GM19193 (cell line): ENCODE data around the gene USP1.

Experiments used
- POLR2A ChIP-seq: IDR thresholded peaks from 4 replicates; pipeline ENCODE4 v1.6.1; 2011; ENCODE audit not compliant: insufficient read depth, insufficient read length; ENCODE audit errors: extremely low read depth

The USP1 gene, protein sequence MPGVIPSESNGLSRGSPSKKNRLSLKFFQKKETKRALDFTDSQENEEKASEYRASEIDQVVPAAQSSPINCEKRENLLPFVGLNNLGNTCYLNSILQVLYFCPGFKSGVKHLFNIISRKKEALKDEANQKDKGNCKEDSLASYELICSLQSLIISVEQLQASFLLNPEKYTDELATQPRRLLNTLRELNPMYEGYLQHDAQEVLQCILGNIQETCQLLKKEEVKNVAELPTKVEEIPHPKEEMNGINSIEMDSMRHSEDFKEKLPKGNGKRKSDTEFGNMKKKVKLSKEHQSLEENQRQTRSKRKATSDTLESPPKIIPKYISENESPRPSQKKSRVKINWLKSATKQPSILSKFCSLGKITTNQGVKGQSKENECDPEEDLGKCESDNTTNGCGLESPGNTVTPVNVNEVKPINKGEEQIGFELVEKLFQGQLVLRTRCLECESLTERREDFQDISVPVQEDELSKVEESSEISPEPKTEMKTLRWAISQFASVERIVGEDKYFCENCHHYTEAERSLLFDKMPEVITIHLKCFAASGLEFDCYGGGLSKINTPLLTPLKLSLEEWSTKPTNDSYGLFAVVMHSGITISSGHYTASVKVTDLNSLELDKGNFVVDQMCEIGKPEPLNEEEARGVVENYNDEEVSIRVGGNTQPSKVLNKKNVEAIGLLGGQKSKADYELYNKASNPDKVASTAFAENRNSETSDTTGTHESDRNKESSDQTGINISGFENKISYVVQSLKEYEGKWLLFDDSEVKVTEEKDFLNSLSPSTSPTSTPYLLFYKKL

DNA sequence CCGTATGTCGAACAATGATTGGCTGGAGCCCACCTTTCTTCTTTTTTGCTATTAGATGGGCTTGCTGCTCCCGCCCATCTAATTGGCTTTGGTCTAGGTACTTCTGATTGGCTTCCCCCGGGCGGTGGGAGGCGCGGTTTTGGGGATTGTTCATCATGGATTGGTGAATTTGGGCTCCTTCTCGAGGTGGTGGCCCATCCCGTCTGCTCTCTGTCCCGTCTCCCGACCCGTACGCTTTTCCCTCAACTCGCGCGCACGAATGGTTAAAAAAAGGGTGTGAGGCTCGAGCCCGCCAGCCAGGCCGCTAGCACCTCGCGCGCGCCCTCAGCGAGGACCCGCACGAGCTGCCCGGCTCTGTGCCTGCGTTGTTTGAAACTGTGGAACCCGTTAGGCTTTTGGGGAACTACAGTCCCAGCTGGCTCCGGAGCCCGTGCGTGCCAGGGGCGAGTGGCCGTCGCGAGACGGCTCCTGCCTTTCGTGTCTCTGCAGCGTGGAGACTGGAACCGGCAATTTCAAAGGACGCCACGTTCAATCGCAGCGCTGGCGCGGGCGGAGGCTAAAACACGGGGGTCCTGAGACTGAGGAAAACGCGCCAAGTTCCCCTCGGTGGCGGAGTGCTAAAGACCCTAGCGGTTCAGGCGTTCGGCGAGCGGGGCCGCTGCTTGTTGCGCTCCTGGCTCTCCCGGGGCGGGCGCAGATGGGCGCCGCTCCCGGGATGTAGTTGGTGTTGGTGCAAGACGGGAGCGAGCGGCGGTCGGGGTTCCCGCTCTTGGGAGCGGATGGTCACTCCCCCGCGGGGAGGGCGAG is at the start of gene USP1:
Gene USP1, plus strand, starts transcription at position 584 of the 807 bp plus-strand sequence. CDS start 2,819 bp downstream, outside the sequence.
- peak; percentile 91 for TF ChIP-seq POLR2A

- TF ChIP-seq POLR2A: no peak
These were observed 47.3 kb upstream of the USP1 start for GRCh38 chr1:62389531-62389930.

GRCh38 chr1:62390071-62390470 is 46.8 kb upstream of the USP1 start:
- TF ChIP-seq POLR2A: no peak

DNA sequence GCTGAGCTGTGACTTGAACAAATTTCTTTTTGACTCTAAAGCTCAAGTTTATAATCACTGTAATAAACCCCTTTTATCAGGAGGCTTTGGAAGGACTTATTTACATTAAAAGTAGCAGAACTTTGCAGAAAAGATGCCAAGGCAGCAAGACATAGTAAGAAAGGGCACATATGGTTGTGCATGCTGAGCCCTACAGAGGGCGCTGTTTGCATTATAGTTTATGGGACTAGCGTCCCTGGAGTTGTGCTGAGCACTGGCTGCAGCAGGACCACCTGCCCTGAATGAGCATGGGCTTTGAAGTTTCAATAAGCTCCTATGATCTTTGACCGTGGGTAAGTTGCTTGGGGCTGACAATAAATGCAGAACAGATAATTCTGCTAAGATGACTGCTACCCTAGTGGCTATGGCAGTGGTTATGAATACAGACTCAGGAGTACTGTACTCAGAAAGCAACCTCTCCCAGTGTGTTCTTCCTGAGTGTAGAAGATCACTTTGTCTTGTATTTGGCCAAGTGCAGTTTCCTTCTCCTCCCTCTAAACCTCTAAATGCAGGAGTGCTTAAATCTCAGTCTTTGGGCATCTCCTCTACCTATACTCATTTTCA is 45.4 kb upstream of the USP1 start:
- no peak for TF ChIP-seq POLR2A

DNA sequence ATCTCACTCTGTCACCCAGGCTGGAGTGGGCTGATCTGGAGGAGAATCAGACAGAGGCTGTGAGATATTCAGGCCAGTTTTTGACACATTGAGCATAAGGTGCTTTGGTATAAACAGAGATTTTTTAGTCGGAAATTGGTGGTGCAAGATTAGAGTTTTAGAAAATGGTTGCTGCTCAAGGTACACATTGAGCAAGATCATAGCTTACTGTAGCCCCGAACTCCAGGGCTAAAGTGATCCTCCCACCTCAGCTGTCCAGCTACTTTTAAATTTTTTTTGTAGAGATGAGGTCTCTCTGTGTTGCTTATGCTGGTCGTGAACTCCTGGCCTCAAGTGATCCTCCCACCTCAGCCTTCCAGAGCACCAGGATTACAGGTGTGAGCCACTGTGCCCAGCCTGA is 43.9 kb upstream of the USP1 start:
- no peak for TF ChIP-seq POLR2A

GRCh38 chr1:62394646-62395045 is 42.2 kb upstream of the USP1 start:
- TF ChIP-seq POLR2A: no peak

DNA sequence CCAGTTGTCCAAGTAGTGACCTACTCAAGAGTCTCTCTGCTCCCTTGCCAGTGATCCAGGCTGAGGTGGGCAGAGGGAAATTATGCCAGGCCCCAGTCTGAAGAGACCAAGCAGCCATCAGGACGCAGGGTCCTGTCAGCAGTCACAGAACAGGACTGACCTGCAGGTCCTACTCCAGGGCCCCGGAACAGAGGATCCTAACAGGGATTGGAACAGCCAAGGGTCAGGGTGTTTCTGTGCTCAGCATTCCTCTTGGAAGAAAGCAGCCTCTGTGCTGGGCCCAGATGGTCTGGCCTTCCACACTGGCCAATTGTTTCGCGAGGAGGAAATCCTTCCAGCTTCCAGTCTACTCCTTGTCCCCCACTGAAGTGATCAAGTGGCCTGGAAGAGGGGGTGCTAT is 41.6 kb upstream of the USP1 start:
- no peak for TF ChIP-seq POLR2A

DNA sequence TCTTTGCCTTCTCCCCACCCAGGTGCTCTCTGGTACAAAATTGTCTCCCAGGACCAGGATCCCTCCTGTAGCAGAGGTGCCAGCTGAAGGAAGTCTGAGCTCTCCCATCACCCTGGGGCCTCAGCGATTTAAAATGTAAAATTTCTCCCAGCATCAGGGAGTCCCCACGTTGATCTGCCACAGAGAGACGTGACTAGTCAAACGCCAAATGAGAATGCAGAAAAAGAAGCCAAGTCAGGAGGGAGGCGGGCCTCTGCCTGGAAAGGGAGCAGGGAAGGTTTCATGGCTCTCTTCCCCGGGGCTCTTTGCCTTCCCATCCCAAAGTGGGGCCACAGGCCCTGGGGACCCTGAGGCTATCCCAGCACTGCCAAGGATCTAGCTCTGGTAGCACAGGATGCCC is 40.0 kb upstream of the USP1 start:
- no peak for TF ChIP-seq POLR2A

DNA sequence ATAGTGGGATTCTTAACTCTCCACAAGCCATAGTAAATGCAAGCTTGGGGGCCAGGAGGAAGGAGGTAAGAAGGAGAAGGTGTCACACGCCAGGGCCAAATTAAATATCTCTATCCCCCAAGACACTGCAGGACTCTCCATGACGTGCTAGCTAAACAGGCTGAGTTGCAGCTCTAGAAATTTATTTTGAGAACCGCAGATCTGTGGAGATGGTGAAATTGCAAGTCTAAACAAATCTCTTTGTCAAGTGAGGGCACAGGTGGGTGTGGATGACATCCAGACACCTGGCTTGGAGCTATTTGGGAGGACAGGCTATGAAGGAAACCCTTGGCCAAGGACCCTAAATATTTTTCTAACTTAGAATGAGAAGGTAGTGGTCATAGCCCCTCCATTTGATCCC is 39.5 kb upstream of the USP1 start:
- no peak for TF ChIP-seq POLR2A

DNA sequence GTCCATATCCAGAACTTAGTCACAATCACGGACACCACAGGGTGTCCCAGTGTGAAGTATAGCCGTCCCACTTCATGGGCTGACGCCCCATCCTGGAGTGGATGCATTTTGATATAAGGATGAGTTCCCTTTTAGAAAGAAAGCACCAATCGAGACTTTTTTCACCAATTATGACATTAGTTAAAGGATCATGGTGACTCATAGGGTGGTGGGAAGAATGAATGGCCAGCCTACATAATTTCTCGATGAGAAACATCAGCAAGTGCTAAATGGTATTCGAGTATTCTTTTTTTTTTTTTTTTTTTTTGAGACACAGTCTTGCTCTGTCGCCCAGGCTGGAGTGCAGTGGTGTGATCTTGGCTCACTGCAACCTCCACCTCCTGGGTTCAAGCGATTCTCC is 38.5 kb upstream of the USP1 start:
- TF ChIP-seq POLR2A: no peak

DNA sequence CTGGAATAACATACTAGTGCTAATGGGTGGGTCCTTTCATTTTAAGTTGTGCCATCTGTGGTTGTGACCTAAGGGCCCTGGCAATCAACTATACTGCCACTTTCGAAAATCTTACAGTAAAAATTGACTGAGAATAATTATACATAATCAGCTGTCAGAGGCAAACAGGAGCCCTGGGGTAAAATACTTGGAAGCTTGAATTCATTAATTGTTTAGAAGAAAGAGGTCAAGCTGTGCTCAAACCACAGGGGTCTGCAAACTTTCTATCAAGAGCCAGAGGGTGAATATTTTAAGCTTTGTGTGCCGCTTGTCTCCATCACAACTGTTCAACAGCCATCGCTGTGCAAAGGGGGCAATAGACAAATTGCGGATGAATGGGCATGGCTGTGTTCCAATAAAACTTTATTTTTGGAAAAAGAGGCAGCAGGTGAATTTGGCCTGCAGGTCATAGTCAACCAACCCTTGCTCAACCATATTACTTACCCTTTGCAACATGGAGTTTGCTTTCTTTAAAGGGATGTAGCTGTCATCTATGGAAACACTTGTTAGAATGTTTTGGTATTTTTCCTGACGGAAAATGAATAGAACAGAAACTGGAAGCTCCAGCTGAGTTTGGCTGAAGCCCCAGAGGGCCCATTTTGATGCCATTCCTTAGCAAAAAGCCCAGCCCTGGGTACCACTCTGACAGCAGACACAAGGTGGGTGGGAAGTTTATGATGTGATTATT is 35.7 kb upstream of the USP1 start:
- TF ChIP-seq POLR2A: no peak

DNA sequence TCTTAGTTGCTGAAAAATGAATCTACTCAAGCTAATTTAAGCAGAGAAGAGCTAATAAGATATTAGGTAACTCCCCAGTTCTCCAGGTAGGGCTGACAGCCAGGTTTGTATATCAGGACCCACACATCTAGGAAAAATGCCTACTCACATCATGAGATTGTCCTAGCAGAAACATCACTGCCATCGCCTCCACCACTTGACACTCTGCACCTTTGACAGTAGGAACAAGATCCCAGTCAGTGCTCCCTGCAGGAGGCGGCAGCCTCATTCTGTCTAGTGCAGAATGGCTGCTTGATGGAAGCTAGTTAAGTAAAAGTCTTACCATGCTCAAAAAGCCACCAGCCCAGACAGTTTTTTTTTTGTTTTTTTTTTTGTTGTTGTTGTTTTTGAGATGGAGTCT is 31.6 kb upstream of the USP1 start:
- TF ChIP-seq POLR2A: no peak

DNA sequence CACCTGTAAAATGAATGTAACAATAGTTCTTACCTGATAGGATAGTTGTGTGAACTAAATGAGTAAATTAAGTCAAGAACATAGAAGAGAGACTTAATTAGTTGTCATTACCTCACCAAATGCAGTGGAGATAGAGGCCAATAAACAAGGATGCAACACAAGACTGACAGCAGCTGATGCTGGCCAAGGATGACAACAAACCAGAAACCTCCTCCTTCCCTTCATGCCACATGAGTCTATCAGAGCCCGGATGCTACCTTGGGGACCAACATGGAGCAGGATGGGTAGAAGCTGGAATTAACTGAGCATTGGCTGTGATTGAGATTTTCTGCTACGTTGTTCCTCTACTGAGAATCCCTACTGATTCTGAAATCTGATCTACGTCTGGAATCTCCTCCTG is 30.3 kb upstream of the USP1 start:
- TF ChIP-seq POLR2A: no peak

GRCh38 chr1:62407398-62408009 is 29.3 kb upstream of the USP1 start:
- no peak for TF ChIP-seq POLR2A

- no peak for TF ChIP-seq POLR2A
These were observed 21.2 kb upstream of the USP1 start for GRCh38 chr1:62415687-62416086.
